Measurements from ENCODE around the gene EXOSC7.

DNA sequence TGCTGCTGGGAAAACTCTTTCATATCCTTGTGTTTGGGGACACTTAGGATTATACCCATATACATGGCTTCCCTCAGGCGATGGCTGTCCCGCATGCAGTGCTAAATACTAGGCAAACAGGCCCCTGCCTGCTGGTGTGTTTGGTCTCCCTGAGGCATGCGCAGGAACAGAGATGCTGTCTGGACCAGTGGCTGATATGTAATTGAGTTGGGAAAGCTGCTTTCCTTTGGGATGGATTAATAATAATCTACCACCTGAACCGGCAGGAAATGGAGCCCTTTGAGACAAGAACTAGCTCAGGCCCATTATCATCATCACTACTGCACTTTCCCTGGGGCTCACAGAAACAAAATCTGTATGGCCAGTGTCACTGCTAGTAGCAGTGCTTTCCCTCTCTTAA, 18.1 kb upstream of the EXOSC7 start:
- TF ChIP-seq POLR2A (IDR thresholded peaks at IDR 0.05) (no peak), POLR2AphosphoS5 (IDR thresholded peaks at IDR 0.05; ENCODE audit: insufficient read depth in 1 of 2, low read depth in 1 of 2) (no peak)
- TF ChIP-seq, protein P1, sequence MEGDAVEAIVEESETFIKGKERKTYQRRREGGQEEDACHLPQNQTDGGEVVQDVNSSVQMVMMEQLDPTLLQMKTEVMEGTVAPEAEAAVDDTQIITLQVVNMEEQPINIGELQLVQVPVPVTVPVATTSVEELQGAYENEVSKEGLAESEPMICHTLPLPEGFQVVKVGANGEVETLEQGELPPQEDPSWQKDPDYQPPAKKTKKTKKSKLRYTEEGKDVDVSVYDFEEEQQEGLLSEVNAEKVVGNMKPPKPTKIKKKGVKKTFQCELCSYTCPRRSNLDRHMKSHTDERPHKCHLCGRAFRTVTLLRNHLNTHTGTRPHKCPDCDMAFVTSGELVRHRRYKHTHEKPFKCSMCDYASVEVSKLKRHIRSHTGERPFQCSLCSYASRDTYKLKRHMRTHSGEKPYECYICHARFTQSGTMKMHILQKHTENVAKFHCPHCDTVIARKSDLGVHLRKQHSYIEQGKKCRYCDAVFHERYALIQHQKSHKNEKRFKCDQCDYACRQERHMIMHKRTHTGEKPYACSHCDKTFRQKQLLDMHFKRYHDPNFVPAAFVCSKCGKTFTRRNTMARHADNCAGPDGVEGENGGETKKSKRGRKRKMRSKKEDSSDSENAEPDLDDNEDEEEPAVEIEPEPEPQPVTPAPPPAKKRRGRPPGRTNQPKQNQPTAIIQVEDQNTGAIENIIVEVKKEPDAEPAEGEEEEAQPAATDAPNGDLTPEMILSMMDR (IDR thresholded peaks at IDR 0.05): no peak
